ENCODE data around the gene PDIA5.

- TF ChIP-seq, protein P1, sequence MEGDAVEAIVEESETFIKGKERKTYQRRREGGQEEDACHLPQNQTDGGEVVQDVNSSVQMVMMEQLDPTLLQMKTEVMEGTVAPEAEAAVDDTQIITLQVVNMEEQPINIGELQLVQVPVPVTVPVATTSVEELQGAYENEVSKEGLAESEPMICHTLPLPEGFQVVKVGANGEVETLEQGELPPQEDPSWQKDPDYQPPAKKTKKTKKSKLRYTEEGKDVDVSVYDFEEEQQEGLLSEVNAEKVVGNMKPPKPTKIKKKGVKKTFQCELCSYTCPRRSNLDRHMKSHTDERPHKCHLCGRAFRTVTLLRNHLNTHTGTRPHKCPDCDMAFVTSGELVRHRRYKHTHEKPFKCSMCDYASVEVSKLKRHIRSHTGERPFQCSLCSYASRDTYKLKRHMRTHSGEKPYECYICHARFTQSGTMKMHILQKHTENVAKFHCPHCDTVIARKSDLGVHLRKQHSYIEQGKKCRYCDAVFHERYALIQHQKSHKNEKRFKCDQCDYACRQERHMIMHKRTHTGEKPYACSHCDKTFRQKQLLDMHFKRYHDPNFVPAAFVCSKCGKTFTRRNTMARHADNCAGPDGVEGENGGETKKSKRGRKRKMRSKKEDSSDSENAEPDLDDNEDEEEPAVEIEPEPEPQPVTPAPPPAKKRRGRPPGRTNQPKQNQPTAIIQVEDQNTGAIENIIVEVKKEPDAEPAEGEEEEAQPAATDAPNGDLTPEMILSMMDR (IDR thresholded peaks at IDR 0.05): no peak
- TF ChIP-seq POLR2A (IDR thresholded peaks at IDR 0.05): no peak
Observed at GRCh38 chr3:123064506-123064905, 2.3 kb upstream of the PDIA5 start.
